GM18951 (cell line): ENCODE measurements around the gene ERO1B.

Experiments
- POLR2A ChIP-seq: IDR thresholded peaks from 4 replicates; pipeline ENCODE4 v1.6.1; 2011; ENCODE audit warnings: mild to moderate bottlenecking; ENCODE audit not compliant: insufficient read length, insufficient read depth; ENCODE audit errors: extremely low read depth
- in situ Hi-C: fragments of 300-500 bp; cut with MboI; formaldehyde crosslinking; loops from one replicate; pipeline ENCODE4 v1.12.0; 2022; ENCODE audit warnings: low sequenced_read_pairs, mixed read lengths, inconsistent platforms; ENCODE audit not compliant: unreplicated experiment

The ERO1B gene

DNA sequence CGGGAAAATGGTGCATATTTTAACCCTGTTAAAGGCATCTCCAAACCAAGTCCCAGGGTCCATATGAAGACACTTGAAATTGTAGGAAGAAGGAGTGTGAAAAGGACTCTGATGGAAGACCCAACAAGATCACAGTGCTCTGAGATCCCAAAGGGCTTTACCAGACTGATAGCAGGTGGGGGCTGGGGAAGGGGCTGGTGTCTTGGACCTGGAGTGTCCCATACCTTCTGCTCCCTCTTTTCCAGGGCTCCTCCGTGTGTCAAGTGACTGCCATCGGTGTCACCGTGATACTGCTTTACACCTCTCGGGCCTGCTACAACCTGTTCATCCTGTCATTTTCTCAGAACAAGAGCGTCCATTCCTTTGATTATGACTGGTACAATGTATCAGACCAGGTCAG, 102.1 kb downstream of the ERO1B start:
- in situ Hi-C loops = no loop called here
- no peak for TF ChIP-seq POLR2A

GRCh38 chr1:236176337-236177336, 105.1 kb downstream of the ERO1B start:
- no peak for TF ChIP-seq POLR2A
- in situ Hi-C loops = no loop called here

- TF ChIP-seq POLR2A = no peak
- in situ Hi-C loops = no loop called here
These were observed 106.0 kb downstream of the ERO1B start for GRCh38 chr1:236175642-236176336.

DNA sequence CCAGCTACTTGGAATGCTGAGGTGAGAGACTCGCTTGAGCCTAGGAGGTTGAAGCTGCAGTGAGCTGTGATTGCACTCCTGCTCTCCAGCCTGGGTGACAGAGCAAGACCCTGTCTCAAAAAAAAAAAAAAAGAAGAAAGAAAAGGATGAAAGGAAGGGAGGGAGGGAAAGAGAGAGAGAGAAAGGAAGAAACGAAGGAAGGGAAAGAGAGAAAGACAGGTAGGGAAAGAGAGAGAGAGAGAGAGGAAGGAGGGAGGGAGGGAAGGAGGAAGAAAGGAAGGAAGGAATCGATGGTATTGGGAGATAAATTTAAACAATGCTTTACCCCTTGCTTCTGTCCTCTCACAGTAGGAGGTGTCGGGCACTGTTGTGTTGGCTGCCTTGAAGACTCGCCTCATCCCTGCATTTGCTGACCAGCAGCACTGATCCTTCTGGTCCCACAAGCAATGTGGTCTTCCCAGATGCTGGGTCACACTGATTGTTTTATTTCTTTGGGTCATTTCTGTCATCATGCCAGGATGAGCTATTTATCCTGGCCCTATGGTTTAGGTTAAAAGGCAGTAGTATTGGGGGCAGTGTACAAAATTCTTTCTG, 108.5 kb downstream of the ERO1B start:
- in situ Hi-C loops = no loop called here
- no peak for TF ChIP-seq POLR2A

DNA sequence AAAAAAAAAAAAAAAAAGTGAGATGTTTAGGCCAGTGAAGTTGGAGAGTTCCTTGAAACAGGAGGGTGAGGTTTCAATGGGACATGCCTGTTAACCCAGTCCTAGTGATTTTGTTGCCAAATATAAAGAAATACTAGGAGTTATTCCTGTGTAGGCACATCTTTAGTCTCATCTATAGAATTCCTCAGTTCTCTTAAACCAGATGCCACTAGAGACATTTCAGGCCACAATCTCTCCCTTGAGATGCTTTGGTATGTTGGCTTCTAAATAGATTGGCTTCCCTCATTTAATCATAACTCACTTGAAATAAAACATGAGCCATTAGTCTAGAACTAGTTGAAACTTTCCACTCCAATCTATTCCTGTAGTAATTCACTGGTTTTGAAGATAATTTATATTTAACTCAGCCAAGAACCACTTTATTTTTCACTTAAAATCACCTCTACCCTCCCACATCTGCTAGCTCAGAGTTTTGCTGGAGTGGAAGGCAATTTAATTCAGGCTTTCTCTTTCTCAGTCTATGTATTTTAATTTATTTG, 109.6 kb downstream of the ERO1B start:
- in situ Hi-C loops = no loop called here
- TF ChIP-seq POLR2A = no peak

GRCh38 chr1:236168716-236169429, 112.9 kb downstream of the ERO1B start:
- in situ Hi-C loops = no loop called here

DNA sequence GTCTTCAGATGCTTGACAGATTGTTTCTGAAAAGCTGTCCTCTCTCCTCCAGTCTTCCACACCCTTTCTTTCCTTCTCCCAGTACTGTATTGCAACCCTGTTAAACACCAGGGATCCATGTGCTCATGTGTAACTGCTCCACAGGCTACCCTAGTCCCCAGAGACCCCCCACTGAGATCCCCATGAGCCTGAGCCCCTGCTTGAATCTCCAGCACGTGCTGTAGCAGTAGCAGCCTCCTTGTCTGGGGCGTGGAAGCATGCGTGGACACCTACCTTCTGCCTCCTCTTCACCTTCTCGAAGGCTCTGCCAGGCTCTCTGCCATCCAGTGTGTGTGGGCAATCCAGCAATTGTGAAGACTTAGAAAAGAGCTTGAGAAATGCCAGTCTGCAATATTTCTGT, 114.2 kb downstream of the ERO1B start:
- TF ChIP-seq POLR2A = no peak
- in situ Hi-C loops = no loop called here

More at GRCh38 chr1:236168716-236169429, 112.9 kb downstream of the ERO1B start:
- no peak for TF ChIP-seq POLR2A

DNA sequence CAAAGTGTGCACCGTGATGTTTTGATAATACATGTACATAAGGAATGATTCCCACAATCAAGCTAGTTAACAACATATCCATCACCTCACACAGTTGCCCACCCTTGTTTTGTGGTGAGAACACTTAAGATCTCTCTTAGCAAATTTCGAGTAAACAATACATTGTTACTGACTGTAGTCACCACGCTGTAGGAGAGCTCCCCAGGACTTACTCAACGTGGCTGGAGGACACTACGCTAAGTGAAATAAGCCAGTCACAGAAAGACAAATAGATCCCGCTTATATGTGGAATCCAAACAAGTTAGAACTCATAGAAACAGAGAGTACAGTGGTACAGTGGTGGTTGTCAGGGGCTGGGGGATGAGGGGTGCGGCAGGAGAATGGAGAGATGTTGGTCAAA, 114.6 kb downstream of the ERO1B start:
- in situ Hi-C loops = no loop called here
- TF ChIP-seq POLR2A = no peak

- no peak for TF ChIP-seq POLR2A
- in situ Hi-C loops = no loop called here
These were observed 115.7 kb downstream of the ERO1B start for GRCh38 chr1:236166041-236166440.
